IMR-90 (cell line): ENCODE measurements around the gene PITRM1. TPM values are rescaled to one million over a fixed set of nuclear protein-coding genes. Genes with fewer than 3 reads are reported as not detected.

Experiments used
- ATAC-seq: fragments of 200-7000 bp; cut with Tn5 transposase; 2 replicates; pipeline ENCODE4 v1.9.1; 2020; ENCODE audit warnings: low read depth, mild to moderate bottlenecking, moderate library complexity
- BruUV-seq: library from RNA; stranded (reverse); fragments of 400-500 nt; replicated peaks from 2 replicates; lab custom pipeline; 2021; lab: Mats Ljungman, UMichigan
- CTCF ChIA-PET: fragments of 300-600 bp; formaldehyde crosslinking; extraction: SDS; loops from one replicate; lab custom pipeline; 2021; ENCODE audit warnings: antibody characterized with exemption; lab: Yijun Ruan, JAX
- POLR2A ChIA-PET: fragments of 300-600 bp; sonication (Branson Sonifier 250); formaldehyde crosslinking; loops from one replicate; lab custom pipeline; 2022; ENCODE audit warnings: antibody characterized with exemption; ENCODE audit not compliant: unreplicated experiment; lab: Charles Lee
- DNase-seq: peaks from one replicate; pipeline ENCODE4 v3.0.0; 2013
- H2AFZ ChIP-seq: replicated peaks from 2 replicates; pipeline ENCODE3; 2013; ENCODE audit warnings: low read length, mild to moderate bottlenecking; ENCODE audit not compliant: poor library complexity
- H2AK5ac ChIP-seq: 2 replicates; pipeline ENCODE4 v1.6.1; 2013; ENCODE audit warnings: low read depth, low read length, inconsistent platforms
- H2AK9ac ChIP-seq: replicated peaks from 2 replicates; pipeline ENCODE3; 2013; ENCODE audit warnings: mild to moderate bottlenecking, low read depth, low read length, moderate library complexity; ENCODE audit not compliant: poor library complexity
- H2BK120ac ChIP-seq: 2 replicates; pipeline ENCODE4 v1.6.1; 2013; ENCODE audit warnings: low read depth, low read length, inconsistent platforms
- H2BK15ac ChIP-seq: 3 replicates; pipeline ENCODE4 v1.6.1; 2013; ENCODE audit warnings: low read depth, low read length, inconsistent platforms
- H2BK20ac ChIP-seq: 2 replicates; pipeline ENCODE4 v1.6.1; 2013; ENCODE audit warnings: low read depth, mild to moderate bottlenecking, inconsistent platforms, low read length, moderate library complexity
- H2BK5ac ChIP-seq: 2 replicates; pipeline ENCODE4 v1.6.1; 2013; ENCODE audit warnings: mild to moderate bottlenecking, low read depth, low read length, inconsistent platforms; ENCODE audit not compliant: poor library complexity, severe bottlenecking
- H3K14ac ChIP-seq: replicated peaks from 2 replicates; pipeline ENCODE4 v1.6.1; 2013; ENCODE audit warnings: low read depth, low read length, inconsistent platforms
- H3K18ac ChIP-seq: 2 replicates; pipeline ENCODE4 v1.6.1; 2013; ENCODE audit warnings: low read depth, low read length, control low read depth
- H3K23ac ChIP-seq: 2 replicates; pipeline ENCODE4 v1.6.1; 2013; ENCODE audit warnings: low read depth, low read length, inconsistent platforms
- H3K27ac ChIP-seq: 2 replicates; pipeline ENCODE4 v1.5.1; 2013; ENCODE audit warnings: mild to moderate bottlenecking, control low read depth, low read length; ENCODE audit not compliant: insufficient read depth
- H3K27me3 ChIP-seq: 2 replicates; pipeline ENCODE4 v1.6.1; 2013; ENCODE audit warnings: low read length; ENCODE audit not compliant: control insufficient read depth, insufficient read depth
- H3K36me3 ChIP-seq: 2 replicates; pipeline ENCODE4 v1.6.1; 2013; ENCODE audit warnings: low read length, mixed read lengths; ENCODE audit not compliant: control insufficient read depth, insufficient read depth
- H3K4ac ChIP-seq: 2 replicates; pipeline ENCODE4 v1.6.1; 2013; ENCODE audit warnings: low read depth, low read length, inconsistent platforms
- H3K4me1 ChIP-seq: 2 replicates; pipeline ENCODE4 v1.6.1; 2013; ENCODE audit warnings: low read length, mixed read lengths; ENCODE audit not compliant: control insufficient read depth, insufficient read depth
- H3K4me2 ChIP-seq: 2 replicates; pipeline ENCODE4 v1.6.1; 2013; ENCODE audit warnings: low read depth, mild to moderate bottlenecking, control low read depth, low read length, moderate library complexity
- H3K4me3 ChIP-seq: 2 replicates; pipeline ENCODE4 v1.5.1; 2013; ENCODE audit warnings: low read depth, mild to moderate bottlenecking, control low read depth, low read length, moderate library complexity; ENCODE audit not compliant: insufficient read depth
- H3K56ac ChIP-seq: 2 replicates; pipeline ENCODE4 v1.6.1; 2013; ENCODE audit warnings: low read length, inconsistent platforms; ENCODE audit not compliant: insufficient read depth; ENCODE audit errors: extremely low read depth
- H3K79me1 ChIP-seq, 2 experiments: 2 replicates each; pipeline ENCODE4 v1.6.1; 2013; ENCODE audit warnings: low read length in 2 of 2, inconsistent platforms in 1 of 2, low read depth in 1 of 2
- H3K9ac ChIP-seq: 2 replicates; pipeline ENCODE4 v1.6.1; 2013; ENCODE audit warnings: low read depth, low read length, control low read depth
- H3K9me1 ChIP-seq: 2 replicates; pipeline ENCODE4 v1.6.1; 2013; ENCODE audit warnings: low read length, inconsistent platforms; ENCODE audit not compliant: insufficient read depth
- H3K9me3 ChIP-seq: 2 replicates; pipeline ENCODE4 v1.6.1; 2013; ENCODE audit warnings: low read length; ENCODE audit not compliant: control insufficient read depth, insufficient read depth
- H4K20me1 ChIP-seq: 2 replicates; pipeline ENCODE4 v1.6.1; 2013; ENCODE audit warnings: low read length, inconsistent platforms; ENCODE audit not compliant: insufficient read depth
- H4K5ac ChIP-seq: 2 replicates; pipeline ENCODE4 v1.6.1; 2013; ENCODE audit warnings: mild to moderate bottlenecking, low read depth, low read length, control low read depth
- H4K8ac ChIP-seq, 2 experiments: 2 replicates each; pipeline ENCODE4 v1.6.1; 2013; ENCODE audit warnings: low read depth in 2 of 2, low read length in 2 of 2, control low read depth in 1 of 2, inconsistent platforms in 1 of 2
- H4K91ac ChIP-seq: 2 replicates; pipeline ENCODE4 v1.6.1; 2013; ENCODE audit warnings: low read depth, low read length, inconsistent platforms; ENCODE audit not compliant: insufficient read depth
- BHLHE40 ChIP-seq: fragments of 150-350 bp; IDR thresholded peaks from 2 replicates; pipeline ENCODE4 v1.6.1; 2016; ENCODE audit warnings: mild to moderate bottlenecking, low read depth, low read length
- FOS ChIP-seq: fragments of 150-350 bp; IDR thresholded peaks from 2 replicates; pipeline ENCODE4 v1.6.1; 2016; ENCODE audit warnings: low read depth, low read length
- MAZ ChIP-seq: IDR thresholded peaks from 2 replicates; pipeline ENCODE4 v1.6.1; 2012; ENCODE audit warnings: low read depth, mild to moderate bottlenecking, low read length, improper control_type of control experiment, moderate library complexity, borderline replicate concordance
- MXI1 ChIP-seq: IDR thresholded peaks from 2 replicates; pipeline ENCODE4 v1.6.1; 2012; ENCODE audit warnings: low read depth, mild to moderate bottlenecking, low read length, moderate library complexity, borderline replicate concordance
- WGBS, 2 experiments: methylation state at CpG; one replicate each; pipeline versions ENCODE4 v1.1.5 to v1.1.7; 2013; ENCODE audit warnings: missing lambda C conversion rate in 2 of 2; ENCODE audit not compliant: insufficient read length in 1 of 2; ENCODE audit errors: extremely low coverage in 2 of 2; 5-methylcytosine and 5-hydroxymethylcytosine counted together
- dilution Hi-C: fragments of 300-500 bp; cut with HindIII; formaldehyde crosslinking; loops from one replicate; pipeline ENCODE4 v1.14.3; 2018; ENCODE audit warnings: low sequenced_read_pairs; ENCODE audit not compliant: unreplicated experiment
- in situ Hi-C: fragments of 300-500 bp; cut with MboI; formaldehyde crosslinking; loops from 3 replicates; pipeline ENCODE4 v1.14.3; 2019; ENCODE audit warnings: low sequenced_read_pairs, inconsistent platforms, mixed read lengths
- intact Hi-C: fragments of 100-400 bp; cut with micrococcal nuclease; formaldehyde crosslinking; loops from 2 replicates; pipeline ENCODE4 v1.10.0; 2022
- polyA plus RNA-seq, 3 experiments: library from polyadenylated mRNA; depleted of rRNA; stranded (reverse); fragments of >200 nt; gene quantifications; 2 replicates each; pipeline ENCODE4 v1.2.3, GENCODE V29; 2012; ENCODE audit warnings: low replicate concordance in 1 of 3
- total RNA-seq: library from RNA; depleted of rRNA; stranded (reverse); fragments of >200 nt; gene quantifications from 2 replicates; pipeline ENCODE4 v1.2.3, GENCODE V29; 2012

PITRM1 gene
- total and polyA plus RNA-seq, 2 of the 4 experiments (the other 2 are of a cell fraction) = 97.1 to 124 TPM

DNA sequence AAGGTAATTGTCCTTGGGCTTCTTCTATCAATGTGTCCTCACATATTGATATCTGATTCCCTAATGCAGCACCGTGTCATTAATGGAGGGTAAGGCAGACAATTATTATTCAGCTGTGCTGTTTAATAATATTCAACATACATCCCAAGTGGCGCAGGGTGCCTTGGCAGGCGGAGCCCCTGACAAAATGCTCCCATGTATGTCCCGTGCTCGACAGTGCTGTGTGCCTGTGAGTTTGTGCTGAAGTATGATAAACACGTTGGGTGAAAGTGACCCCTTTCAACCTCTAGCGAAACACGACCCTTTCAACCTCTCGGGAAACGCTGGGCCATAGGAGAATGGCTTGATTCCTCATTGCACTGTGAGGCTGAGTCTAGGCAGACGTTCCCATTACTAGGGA lies 73.9 kb downstream of the PITRM1 start:
- H4K20me1 ChIP-seq = peaks cover 29% of the 10 kb centered on the region
- no peak overlapping the region for H2AK9ac ChIP-seq
- H4K91ac ChIP-seq = peak overlapping the region; percentile 49
- peak overlapping the region; percentile 96 for H2AK5ac ChIP-seq
- peaks cover 36 to 75% of the 10 kb centered on the region in 2 experiments for H3K79me1 ChIP-seq
- ChIA-PET POLR2A (no interaction called here), CTCF (no interaction called here)
- H3K36me3 ChIP-seq = peaks cover 47% of the 10 kb centered on the region
- dilution Hi-C loops = no loop called here
- peak overlapping the region; percentile 72; the same call in 1 of the 2 replicates for H3K23ac ChIP-seq
- H3K27ac ChIP-seq = peak overlapping the region; percentile 74
- TF ChIP-seq MXI1 = no peak
- TF ChIP-seq MAZ = no peak
- no peak for TF ChIP-seq FOS
- no peak for TF ChIP-seq BHLHE40
- no peaks in the 10 kb centered on the region for H3K9me3 ChIP-seq
- H3K4me2 ChIP-seq = no peak overlapping the region
- H3K4ac ChIP-seq = peak overlapping the region; percentile 67
- H3K14ac ChIP-seq = peak overlapping the region; percentile 81
- H3K27me3 ChIP-seq = no peaks in the 10 kb centered on the region
- H4K5ac ChIP-seq = peak overlapping the region; percentile 41
- no TSS peak for BruUV-seq
- no peak overlapping the region for H3K56ac ChIP-seq
- peak overlapping the region; percentile 48 for H2BK5ac ChIP-seq
- peak overlapping the region; percentile 58 for H2BK15ac ChIP-seq
- H2BK120ac ChIP-seq = peak overlapping the region; percentile 71
- intact Hi-C loops = no loop called here
- peaks cover 32% of the 10 kb centered on the region for H3K9me1 ChIP-seq
- peak overlapping the region; percentile 25 to 37; a peak in 2 of 4 replicates for H4K8ac ChIP-seq
- H2BK20ac ChIP-seq = peak overlapping the region; percentile 16
- H3K9ac ChIP-seq = peak overlapping the region; percentile 8; the same call in 1 of the 2 replicates
- WGBS, 2 experiments = 48% methylated on average over 5 of the region's 11 CpGs; no CpG with 5 or more reads in 1 of the 2 experiments
- ATAC-seq (no peak), DNase-seq (no peak)
- peak overlapping the region; percentile 55 for H3K18ac ChIP-seq
- peaks cover 38% of the 10 kb centered on the region for H3K4me1 ChIP-seq
- H2AFZ ChIP-seq = no peak overlapping the region
- in situ Hi-C loops = no loop called here
- H3K4me3 ChIP-seq = no peak overlapping the region
